DMS79 (cell line): ENCODE measurements around the gene NEXMIF.
"Not testable (repeated sequence)": the region's sequence is repeated elsewhere in the genome, so short reads cannot be mapped to it uniquely, and the experiment has no call there.

Experiments used
- DNase-seq: peaks from one replicate; lab custom pipeline; 2025; lab: John Stamatoyannopoulos, UW

Gene NEXMIF

DNA sequence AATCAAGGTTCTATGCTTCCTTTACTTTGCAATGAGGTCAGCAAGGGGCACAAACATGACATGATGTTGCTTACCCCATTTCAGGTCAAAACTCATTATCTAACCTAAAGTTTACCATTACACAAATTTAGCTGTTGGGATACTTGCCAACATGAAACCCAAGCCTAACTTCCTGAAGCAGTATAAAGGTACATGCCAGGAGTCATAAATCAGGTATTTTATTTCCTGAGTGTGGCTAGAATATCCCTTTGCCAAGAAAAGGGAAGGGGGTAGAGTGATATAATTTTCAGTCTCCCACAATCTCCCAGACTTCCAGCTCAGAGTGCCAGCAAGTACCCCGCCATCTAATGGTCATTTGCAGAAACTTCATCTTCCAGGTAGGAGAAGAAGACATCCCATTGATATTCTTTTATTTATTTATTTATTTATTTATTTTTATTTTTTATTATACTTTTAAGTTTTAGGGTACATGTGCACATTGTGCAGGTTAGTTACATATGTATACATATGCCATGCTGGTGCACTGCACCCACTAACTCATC lies 136.6 kb downstream of the NEXMIF start:
- no peak for DNase-seq

DNA sequence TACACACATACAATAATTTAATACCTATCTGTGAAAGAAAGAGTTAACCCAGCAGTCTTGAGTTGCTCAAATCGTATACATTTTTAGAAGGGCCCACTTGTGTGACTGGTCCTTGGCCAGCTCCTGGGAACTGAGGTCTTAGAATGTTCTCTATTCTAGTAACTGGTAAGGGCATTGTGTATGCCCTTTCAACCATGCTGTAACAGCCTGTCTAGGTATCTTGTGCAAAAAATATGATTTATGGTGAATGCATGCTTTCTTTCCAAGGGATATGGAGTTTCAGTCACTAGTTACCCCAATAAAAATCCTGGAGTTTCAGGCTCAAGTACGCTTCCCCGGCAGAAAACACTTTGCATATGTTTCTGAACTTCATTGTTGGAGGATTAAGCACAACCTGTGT lies 140.6 kb downstream of the NEXMIF start:
- no peak for DNase-seq

DNA sequence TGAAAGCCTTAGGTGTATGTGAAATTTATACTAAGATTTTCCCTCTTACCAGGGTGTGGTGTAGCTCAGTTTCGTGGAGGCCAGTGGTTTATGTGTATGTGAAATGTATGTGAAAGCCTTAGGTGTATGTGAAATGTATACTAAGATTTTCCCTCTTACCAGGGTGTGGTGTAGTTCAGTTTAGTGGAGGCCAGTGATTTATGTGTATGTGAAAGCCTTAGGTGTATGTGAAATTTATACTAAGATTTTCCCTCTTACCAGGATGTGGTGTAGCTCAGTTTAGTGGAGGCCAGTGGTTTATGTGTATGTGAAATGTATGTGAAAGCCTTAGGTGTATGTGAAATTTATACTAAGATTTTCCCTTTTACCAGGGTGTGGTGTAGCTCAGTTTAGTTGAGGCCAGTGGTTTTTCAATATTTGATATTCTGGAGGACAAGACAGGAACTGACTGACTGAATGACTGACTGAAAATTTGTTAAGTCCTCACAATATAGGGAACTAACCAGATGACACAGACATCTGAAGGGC lies 143.7 kb downstream of the NEXMIF start:
- DNase-seq = no peak

DNA sequence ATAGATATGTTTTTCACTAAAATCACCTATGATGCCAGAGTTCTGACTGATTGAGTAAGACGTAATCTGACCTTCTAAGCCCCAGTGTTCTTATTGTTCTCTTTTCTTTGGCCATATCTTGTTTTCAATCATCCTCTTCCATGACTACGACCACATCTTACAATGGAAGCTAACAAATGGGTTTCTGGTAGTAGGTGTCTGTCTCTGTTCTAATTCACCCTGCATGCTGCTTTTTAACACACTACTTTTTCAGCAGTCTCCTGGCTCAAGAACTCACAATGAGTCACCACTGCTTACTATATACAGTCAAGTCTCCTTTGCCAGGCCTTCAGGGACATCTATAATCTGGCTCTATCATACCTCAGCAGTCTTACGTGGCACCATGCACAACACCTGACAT lies 146.1 kb downstream of the NEXMIF start:
- DNase-seq = no peak

DNA sequence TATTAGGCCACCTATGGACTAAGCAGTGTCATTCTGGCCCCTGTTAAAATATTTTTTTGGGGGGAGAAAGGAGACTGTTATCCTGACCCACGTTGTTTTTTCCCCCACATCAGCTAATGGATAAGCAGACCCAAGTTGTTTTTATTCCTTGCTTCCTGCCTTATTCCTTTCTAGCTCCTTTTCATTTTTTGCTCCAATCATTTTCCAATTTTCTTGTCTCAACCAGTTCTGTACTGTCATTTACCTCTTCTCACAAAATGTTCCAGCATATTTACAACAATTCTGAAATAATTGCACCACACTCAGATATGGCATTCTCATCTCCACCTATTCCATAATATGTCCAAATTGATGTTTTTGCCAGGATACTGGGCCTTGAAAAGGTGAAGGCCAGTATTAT lies 150.3 kb downstream of the NEXMIF start:
- DNase-seq = no peak

DNA sequence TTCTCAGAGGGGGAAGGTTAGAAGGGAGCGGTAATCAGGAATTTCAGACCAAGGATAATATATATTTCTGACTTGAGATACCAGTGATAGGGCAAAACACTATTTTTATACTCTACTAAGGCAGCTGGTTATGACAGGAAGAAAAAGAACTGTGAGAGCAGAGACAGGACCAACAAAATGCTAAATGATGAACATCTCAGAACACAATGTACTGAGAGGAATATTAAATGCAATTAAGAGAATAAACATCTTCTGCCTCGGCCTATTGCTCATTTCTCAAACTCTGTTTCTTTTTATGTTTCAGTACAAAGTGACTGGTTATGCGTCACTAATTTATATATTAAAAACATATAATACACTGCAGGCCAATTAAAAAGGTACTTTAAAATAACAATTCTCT lies 188.8 kb downstream of the NEXMIF start:
- no peak for DNase-seq

DNA sequence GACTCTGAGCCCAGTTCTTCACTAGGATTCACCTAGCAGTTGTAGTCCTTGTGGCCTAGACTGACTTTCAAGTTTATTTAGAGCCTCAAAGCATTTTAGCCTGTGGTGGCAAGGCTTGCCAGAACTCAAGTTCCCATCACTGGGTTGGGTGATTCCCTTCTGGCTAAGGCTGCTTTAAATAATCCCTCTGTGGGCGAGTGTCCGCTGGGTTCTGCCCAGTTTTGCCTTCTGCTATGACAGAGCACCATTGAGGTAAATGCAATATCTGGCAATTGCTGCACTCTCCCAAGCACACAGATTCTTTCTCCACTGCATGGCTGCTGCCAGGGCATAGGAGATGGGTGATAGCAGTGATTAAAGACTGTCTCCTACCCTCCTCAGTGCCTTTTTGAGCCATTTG lies 220.0 kb downstream of the NEXMIF start:
- no peak for DNase-seq

DNA sequence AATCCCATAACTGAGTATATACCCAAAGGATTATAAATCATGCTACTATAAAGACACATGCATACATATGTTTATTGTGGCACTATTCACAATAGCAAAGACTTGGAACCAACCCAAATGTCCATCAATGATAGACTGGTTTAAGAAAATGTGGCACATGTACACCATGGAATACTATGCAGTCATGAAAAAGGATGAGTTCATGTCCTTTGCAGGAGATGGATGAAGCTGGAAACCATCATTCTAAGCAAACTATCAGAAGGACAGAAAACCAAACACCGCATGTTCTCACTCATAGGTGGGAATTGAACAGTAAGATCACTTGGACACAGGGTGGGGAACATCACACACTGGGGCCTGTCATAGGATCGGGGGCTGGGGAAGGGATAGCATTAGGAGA lies 223.9 kb downstream of the NEXMIF start:
- DNase-seq = not testable (repeated sequence)

DNA sequence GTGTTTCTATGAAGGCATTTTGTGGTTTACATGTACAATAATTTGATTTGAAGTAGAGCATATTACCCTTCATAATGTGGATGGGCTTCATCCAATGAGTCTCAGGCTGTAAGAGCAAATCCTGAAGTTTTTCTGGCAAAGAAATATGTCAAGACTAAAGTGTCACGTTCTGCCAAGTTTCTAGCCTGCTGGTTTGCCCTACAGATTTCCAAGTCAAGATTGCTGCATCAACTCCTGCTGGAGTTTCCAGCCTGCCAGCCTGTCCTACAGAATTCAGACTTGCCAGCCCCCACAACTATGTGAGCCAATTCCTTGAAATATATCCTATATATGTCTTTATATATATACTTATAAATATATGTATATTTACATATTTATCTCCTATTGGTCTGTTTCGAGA lies 240.8 kb downstream of the NEXMIF start:
- no peak for DNase-seq
